Bronchial epithelial cell (primary cell): ENCODE data around the gene ADGRB2. TPM values are rescaled to one million over a fixed set of nuclear protein-coding genes. Genes with fewer than 3 reads are reported as not detected.

Experiments used
- DNase-seq: peaks from one replicate; pipeline ENCODE4 v3.0.0-alpha.2; 2010; ENCODE audit warnings: low read depth
- FAIRE-seq: peaks from 2 replicates; lab custom pipeline; 2011; peaks lifted over from hg19 to GRCh38; lab: Jason Lieb, UNC
- H3K27me3 ChIP-seq: 2 replicates; pipeline ENCODE4 v1.5.1; 2011; ENCODE audit warnings: low read length; ENCODE audit not compliant: control insufficient read depth, insufficient read depth
- H3K36me3 ChIP-seq: 2 replicates; pipeline ENCODE4 v1.5.1; 2011; ENCODE audit warnings: low read length; ENCODE audit not compliant: control insufficient read depth, insufficient read depth
- H3K4me3 ChIP-seq: 2 replicates; pipeline ENCODE4 v1.5.1; 2011; ENCODE audit warnings: mild to moderate bottlenecking, low read depth, low read length, control low read depth
- CTCF ChIP-seq: IDR thresholded peaks from 2 replicates; pipeline ENCODE4 v1.5.1; 2011; ENCODE audit warnings: mild to moderate bottlenecking, moderate library complexity, low read length, control low read depth, inconsistent platforms; ENCODE audit not compliant: insufficient read depth, severe bottlenecking
- total RNA-seq: library from RNA; depleted of rRNA; stranded (reverse); fragments of >200 nt; gene quantifications from 2 replicates; pipeline ENCODE4 v1.2.1, GENCODE V29; 2014

Gene ADGRB2
- total RNA-seq, 1 donor from 2014 or later: 0.53 TPM

GRCh38 chr1:31731049-31731565, 33.0 kb downstream of the ADGRB2 start:
- DNase-seq (no peak), FAIRE-seq (no peak)
- H3K27me3 ChIP-seq: no peaks in the 10 kb centered on the region
- no peak overlapping the region for H3K4me3 ChIP-seq
- no peaks in the 10 kb centered on the region for H3K36me3 ChIP-seq
- no peak for TF ChIP-seq CTCF

- TF ChIP-seq CTCF: no peak
- Histone ChIP-seq H3K4me3 (no peak overlapping the region), H3K27me3 (no peaks in the 10 kb centered on the region), H3K36me3 (no peaks in the 10 kb centered on the region)
- peak; percentile 32 for FAIRE-seq
- peak; percentile 53 for DNase-seq
Measured at GRCh38 chr1:31730336-31731048, 33.6 kb downstream of the ADGRB2 start.

- FAIRE-seq (no peak), DNase-seq (no peak)
- no peak for TF ChIP-seq CTCF
- Histone ChIP-seq H3K27me3 (no peaks in the 10 kb centered on the region), H3K4me3 (no peak overlapping the region), H3K36me3 (no peaks in the 10 kb centered on the region)
Measured at GRCh38 chr1:31727849-31728248, 36.3 kb downstream of the ADGRB2 start.

- DNase-seq (no peak), FAIRE-seq (no peak)
- TF ChIP-seq CTCF: no peak
- Histone ChIP-seq H3K27me3 (no peaks in the 10 kb centered on the region), H3K4me3 (no peak overlapping the region), H3K36me3 (no peaks in the 10 kb centered on the region)
Measured at GRCh38 chr1:31727195-31727594, 36.9 kb downstream of the ADGRB2 start.

GRCh38 chr1:31726715-31727114, 37.4 kb downstream of the ADGRB2 start:
- Histone ChIP-seq H3K36me3 (no peaks in the 10 kb centered on the region), H3K27me3 (no peaks in the 10 kb centered on the region), H3K4me3 (no peak overlapping the region)
- no peak for TF ChIP-seq CTCF
- FAIRE-seq: peak; percentile 13
- DNase-seq: no peak
